ENCODE data around the gene KRT2. TPM values are rescaled to one million over a fixed set of nuclear protein-coding genes. Genes with fewer than 3 reads are reported as not detected.

Gene KRT2
- total and polyA plus RNA-seq, 2 donors (not counting 1 experiment from before 2014, with no cell fraction given): 0.04 TPM; not detected in 1

DNA sequence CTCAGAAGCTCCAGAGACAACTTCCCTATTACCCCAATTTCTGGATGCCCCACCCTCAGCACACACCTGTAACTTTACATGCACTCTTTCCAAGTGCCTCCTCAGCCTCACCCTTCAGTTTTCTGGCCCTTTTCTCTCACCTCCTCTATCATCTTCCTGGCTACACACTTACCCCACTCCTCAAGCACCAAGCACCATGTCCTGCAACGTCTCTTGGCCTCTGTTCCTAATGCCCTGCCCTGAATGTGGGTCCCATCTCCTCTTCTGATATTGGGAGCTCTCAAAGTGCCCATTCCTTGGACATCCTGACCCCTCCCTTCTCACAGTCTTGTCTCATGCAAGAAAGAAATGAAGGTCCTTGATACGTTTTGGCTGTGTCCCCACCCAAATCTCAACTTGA is 51.9 kb downstream of the KRT2 start:
- no peak overlapping the region for H3K27ac Mint-ChIP-seq
- H3K27me3 Mint-ChIP-seq: peaks cover 44% of the 10 kb centered on the region
- 62% methylated on average over 1 of the region's 2 CpGs for WGBS (ENCODE audit: insufficient coverage)
- ATAC-seq (ENCODE audit: low read depth): no peak
- no peak for DNase-seq
- H3K4me1 ChIP-seq (ENCODE audit: control insufficient read depth in 2 of 2, insufficient read depth in 2 of 2, low read length in 2 of 2): no peaks in the 10 kb centered on the region
- no peak overlapping the region for H3K4me3 Mint-ChIP-seq
- no peak overlapping the region for H3K4me2 ChIP-seq (replicated peaks; ENCODE audit: low read depth, low read length, poor library complexity, severe bottlenecking)
- H3K9me3 ChIP-seq (ENCODE audit: control extremely low read depth in 1 of 3, control insufficient read depth in 2 of 3, insufficient read depth in 1 of 3, low read length in 2 of 3): no peaks in the 10 kb centered on the region
- intact Hi-C loops (cut with micrococcal nuclease): no loop called here
- TF ChIP-seq EZH2 (IDR thresholded peaks at IDR 0.05; ENCODE audit: borderline replicate concordance, insufficient read depth, low read depth, low read length, poor library complexity, severe bottlenecking) (no peak), CTCF (IDR thresholded peaks at IDR 0.05) (no peak)
- H2AFZ ChIP-seq (ENCODE audit: insufficient read depth, low read depth, low read length, poor library complexity, severe bottlenecking): no peak overlapping the region
- no peaks in the 10 kb centered on the region for H4K20me1 ChIP-seq (ENCODE audit: control insufficient read depth, insufficient read depth, low read length, poor library complexity, severe bottlenecking)
- H3K27me3 ChIP-seq (replicated peaks in 1 of 4; ENCODE audit: control extremely low read depth in 1 of 4, control insufficient read depth in 3 of 4, insufficient read depth in 4 of 4, low read length in 3 of 4): peaks cover 0 to 14% (median 6%) of the 10 kb centered on the region in 4 experiments
- no peaks in the 10 kb centered on the region for H3K36me3 ChIP-seq (replicated peaks in 1 of 2; ENCODE audit: control extremely low read depth in 1 of 2, control insufficient read depth in 1 of 2, extremely low read depth in 1 of 2, insufficient read depth in 2 of 2, low read length in 1 of 2)
- H3K4me3 ChIP-seq (ENCODE audit: control extremely low read depth in 1 of 5, extremely low read depth in 1 of 5, insufficient read depth in 1 of 5, low read depth in 2 of 5, low read length in 4 of 5): no peak overlapping the region
- ChIA-PET CTCF (interaction anchor here (1.5 kb wide), 1 partner anchor 46 kb away, joined by 4 read pairs; no protein-coding TSS in a partner anchor), POLR2A (no interaction called here)
- no peak overlapping the region for H3K9ac ChIP-seq (ENCODE audit: low read length)
- no peaks in the 10 kb centered on the region for H3K79me2 ChIP-seq (ENCODE audit: control insufficient read depth, insufficient read depth, low read length)
- no peak overlapping the region for H3K27ac ChIP-seq (ENCODE audit: low read length in 2 of 2)
- H3K9me3 Mint-ChIP-seq (ENCODE audit: insufficient read depth): no peaks in the 10 kb centered on the region
- H3K4me1 Mint-ChIP-seq: no peaks in the 10 kb centered on the region

DNA sequence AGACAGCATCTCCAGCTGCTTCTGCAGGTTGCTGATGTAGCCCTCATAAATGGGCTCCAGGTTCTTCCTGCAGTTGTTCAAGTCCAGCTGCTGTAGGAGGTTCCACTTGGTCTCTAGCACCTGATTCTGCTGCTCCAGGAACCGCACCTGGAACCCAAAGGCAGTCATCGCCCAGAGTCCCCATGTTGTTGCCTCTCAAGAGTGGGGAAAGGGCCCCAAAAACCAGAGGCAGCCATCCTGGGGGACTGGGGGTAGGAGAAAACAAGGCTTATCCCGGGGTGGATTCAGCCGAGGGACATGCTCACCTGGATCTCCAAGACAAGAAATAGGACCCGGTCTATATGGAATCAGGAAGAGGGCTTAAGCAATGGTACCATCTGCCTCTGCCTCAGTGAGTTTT is 53.0 kb downstream of the KRT2 start:
- Histone ChIP-seq H3K4me1 (ENCODE audit: control insufficient read depth in 2 of 2, insufficient read depth in 2 of 2, low read length in 2 of 2) (no peaks in the 10 kb centered on the region), H3K4me3 (ENCODE audit: control extremely low read depth in 1 of 5, extremely low read depth in 1 of 5, insufficient read depth in 1 of 5, low read depth in 2 of 5, low read length in 4 of 5) (no peak overlapping the region), H3K27me3 (replicated peaks in 1 of 4; ENCODE audit: control extremely low read depth in 1 of 4, control insufficient read depth in 3 of 4, insufficient read depth in 4 of 4, low read length in 3 of 4) (peaks cover 0 to 14% (median 6%) of the 10 kb centered on the region in 4 experiments), H3K4me2 (replicated peaks; ENCODE audit: low read depth, low read length, poor library complexity, severe bottlenecking) (no peak overlapping the region), H3K36me3 (replicated peaks in 1 of 2; ENCODE audit: control extremely low read depth in 1 of 2, control insufficient read depth in 1 of 2, extremely low read depth in 1 of 2, insufficient read depth in 2 of 2, low read length in 1 of 2) (no peaks in the 10 kb centered on the region), H2AFZ (ENCODE audit: insufficient read depth, low read depth, low read length, poor library complexity, severe bottlenecking) (no peak overlapping the region), H3K9ac (ENCODE audit: low read length) (no peak overlapping the region), H3K9me3 (ENCODE audit: control extremely low read depth in 1 of 3, control insufficient read depth in 2 of 3, insufficient read depth in 1 of 3, low read length in 2 of 3) (no peaks in the 10 kb centered on the region), H4K20me1 (ENCODE audit: control insufficient read depth, insufficient read depth, low read length, poor library complexity, severe bottlenecking) (no peaks in the 10 kb centered on the region), H3K27ac (ENCODE audit: low read length in 2 of 2) (no peak overlapping the region), H3K79me2 (ENCODE audit: control insufficient read depth, insufficient read depth, low read length) (no peaks in the 10 kb centered on the region)
- TF ChIP-seq EZH2 (IDR thresholded peaks at IDR 0.05; ENCODE audit: borderline replicate concordance, insufficient read depth, low read depth, low read length, poor library complexity, severe bottlenecking): no peak
- no peak for TF ChIP-seq CTCF (IDR thresholded peaks at IDR 0.05)
- Mint-ChIP-seq H3K27me3 (peaks cover 44% of the 10 kb centered on the region), H3K4me1 (no peaks in the 10 kb centered on the region), H3K27ac (no peak overlapping the region), H3K4me3 (no peak overlapping the region), H3K9me3 (ENCODE audit: insufficient read depth) (no peaks in the 10 kb centered on the region)
- WGBS (ENCODE audit: insufficient coverage): 87% methylated on average over 5 of the region's 5 CpGs
- POLR2A ChIA-PET: no interaction called here
- intact Hi-C loops (cut with micrococcal nuclease): no loop called here
- CTCF ChIA-PET: interaction anchor here (1.5 kb wide), 1 partner anchor 45 kb away, joined by 4 read pairs; no protein-coding TSS in a partner anchor
- no peak for DNase-seq
- no peak for ATAC-seq (ENCODE audit: low read depth)

Other genes starting within 250 kb of the KRT2 start
- not detected in 2 replicates for gene KRT82, start 245.9 kb downstream of the KRT2 start, total RNA-seq
- not detected in 2 replicates for gene KRT82, start 245.9 kb downstream of the KRT2 start, polyA plus RNA-seq
- not detected in 2 replicates for gene KRT75, start 217.8 kb downstream of the KRT2 start, total RNA-seq
- gene KRT75, start 217.8 kb downstream of the KRT2 start, polyA plus RNA-seq: not detected in 2 replicates
- gene KRT6B, start 200.1 kb downstream of the KRT2 start, total RNA-seq: not detected in 2 replicates
- gene KRT6B, start 200.1 kb downstream of the KRT2 start, polyA plus RNA-seq: not detected in 2 replicates
- not detected in 2 replicates for gene KRT6C, start 178.4 kb downstream of the KRT2 start, total RNA-seq
- not detected in 2 replicates for gene KRT6C, start 178.4 kb downstream of the KRT2 start, polyA plus RNA-seq
- not detected in 2 replicates for gene KRT6A, start 159.0 kb downstream of the KRT2 start, total RNA-seq
- not detected in 2 replicates for gene KRT6A, start 159.0 kb downstream of the KRT2 start, polyA plus RNA-seq
- not detected in 2 replicates for gene KRT5, start 131.8 kb downstream of the KRT2 start, total RNA-seq
- gene KRT5, start 131.8 kb downstream of the KRT2 start, polyA plus RNA-seq: 0.19 TPM in 1 of 2 replicates, not detected in the other
- not detected in 2 replicates for gene KRT71, start 99.1 kb downstream of the KRT2 start, total RNA-seq
- gene KRT71, start 99.1 kb downstream of the KRT2 start, polyA plus RNA-seq: not detected in 2 replicates
- not detected in 2 replicates for gene KRT74, start 78.4 kb downstream of the KRT2 start, total RNA-seq
- not detected in 2 replicates for gene KRT74, start 78.4 kb downstream of the KRT2 start, polyA plus RNA-seq
- not detected in 2 replicates for gene KRT72, start 50.7 kb downstream of the KRT2 start, total RNA-seq
- 0.04 and 0.49 TPM in 2 replicates for gene KRT72, start 50.7 kb downstream of the KRT2 start, polyA plus RNA-seq
- not detected in 2 replicates for gene KRT73, start 33.7 kb downstream of the KRT2 start, total RNA-seq
- 0.07 and 0.36 TPM in 2 replicates for gene KRT73, start 33.7 kb downstream of the KRT2 start, polyA plus RNA-seq
- gene KRT1, start 28.2 kb upstream of the KRT2 start, total RNA-seq: not detected in 2 replicates
- 0.07 TPM in 1 of 2 replicates, not detected in the other for gene KRT1, start 28.2 kb upstream of the KRT2 start, polyA plus RNA-seq
- not detected in 2 replicates for gene KRT77, start 51.3 kb upstream of the KRT2 start, total RNA-seq
- gene KRT77, start 51.3 kb upstream of the KRT2 start, polyA plus RNA-seq: not detected in 2 replicates
- gene KRT76, start 125.1 kb upstream of the KRT2 start, total RNA-seq: not detected in 2 replicates
- not detected in 2 replicates for gene KRT76, start 125.1 kb upstream of the KRT2 start, polyA plus RNA-seq
- not detected in 2 replicates for gene KRT3, start 143.9 kb upstream of the KRT2 start, total RNA-seq
- gene KRT3, start 143.9 kb upstream of the KRT2 start, polyA plus RNA-seq: not detected in 2 replicates
- not detected in 2 replicates for gene KRT4, start 161.9 kb upstream of the KRT2 start, total RNA-seq
- not detected in 2 replicates for gene KRT4, start 161.9 kb upstream of the KRT2 start, polyA plus RNA-seq
- gene KRT79, start 182.1 kb upstream of the KRT2 start, total RNA-seq: not detected in 2 replicates
- gene KRT79, start 182.1 kb upstream of the KRT2 start, polyA plus RNA-seq: not detected in 2 replicates
- not detected in 2 replicates for gene KRT78, start 196.8 kb upstream of the KRT2 start, total RNA-seq
- gene KRT78, start 196.8 kb upstream of the KRT2 start, polyA plus RNA-seq: not detected in 2 replicates

All from B cell (primary cell).